Kidney (tissue), 14 donors: Measurements from ENCODE around the gene APC2. TPM values are rescaled to one million over a fixed set of nuclear protein-coding genes. Genes with fewer than 3 reads are reported as not detected.

Experiments used
- DNase-seq, 5 donors: peaks; one replicate each; pipeline ENCODE4 v3.0.0-alpha.2; 2013 to 2020
- FAIRE-seq: peaks from 2 replicates; lab custom pipeline; 2012; peaks lifted over from hg19 to GRCh38; lab: Jason Lieb, UNC
- H3K27ac ChIP-seq, 2 donors: one replicate each; pipeline ENCODE4 v1.7.0; 2013; ENCODE audit warnings: low read depth in 2 of 2, low read length in 2 of 2, inconsistent platforms in 1 of 2
- H3K27me3 ChIP-seq: one replicate; pipeline ENCODE4 v1.7.1; 2013; ENCODE audit warnings: low read length, inconsistent platforms; ENCODE audit not compliant: control insufficient read depth, insufficient read depth
- H3K36me3 ChIP-seq, 3 donors: one replicate each; pipeline versions ENCODE4 v1.7.0 to v1.7.1; 2013; ENCODE audit warnings: low read length in 3 of 3, control low read depth in 1 of 3, inconsistent platforms in 1 of 3; ENCODE audit not compliant: insufficient read depth in 3 of 3, control insufficient read depth in 2 of 3
- H3K4me1 ChIP-seq, 3 donors: one replicate each; pipeline versions ENCODE4 v1.7.0 to v1.7.1; 2013; ENCODE audit warnings: low read length in 3 of 3, inconsistent platforms in 1 of 3, low read depth in 1 of 3; ENCODE audit not compliant: control insufficient read depth in 2 of 3, insufficient read depth in 2 of 3
- H3K4me3 ChIP-seq, 3 donors: one replicate each; pipeline versions ENCODE4 v1.7.0 to v1.8.1; 2013; ENCODE audit warnings: low read length in 3 of 3, control low read depth in 1 of 3, inconsistent platforms in 1 of 3
- H3K9ac ChIP-seq, 3 donors: one replicate each; pipeline versions ENCODE4 v1.7.0 to v1.7.1; 2013; ENCODE audit warnings: low read length in 3 of 3, control low read depth in 1 of 3, inconsistent platforms in 1 of 3
- H3K9me3 ChIP-seq, 3 donors: one replicate each; pipeline versions ENCODE4 v1.7.0 to v1.7.1; 2013; ENCODE audit warnings: low read length in 3 of 3, control low read depth in 1 of 3, inconsistent platforms in 1 of 3; ENCODE audit not compliant: control insufficient read depth in 2 of 3, insufficient read depth in 1 of 3
- intact Hi-C: fragments of 100-400 bp; cut with DNase I; formaldehyde crosslinking; loops from one replicate; pipeline ENCODE4 v1.11.1; 2022
- polyA plus RNA-seq: library from polyadenylated mRNA; stranded (reverse); fragments of 350-450 nt; fragmentation: Illumina TruSeq; extraction: RNeasy Lipid Tissue Mini Kit (QIAGEN cat#74804); gene quantifications from one replicate; pipeline ENCODE4 v1.2.3, GENCODE V29; 2014; ENCODE audit warnings: low read depth, low replicate concordance; ENCODE audit not compliant: insufficient read depth
- total RNA-seq: library from RNA; stranded (reverse); fragmentation: NEBNext Ultra II Directional; extraction: Animal tissue kit (Norgen Biotek cat#: 25700); gene quantifications from one replicate; pipeline ENCODE4 v1.2.1, GENCODE V29; 2021
- TF ChIP-seq, protein P1 (sequence below): IDR thresholded peaks from 3 replicates; pipeline ENCODE4 v1.5.1; 2012; ENCODE audit warnings: mild to moderate bottlenecking, moderate library complexity, borderline replicate concordance; ENCODE audit not compliant: insufficient read depth; ENCODE audit errors: extremely low read depth
- donor health status: control.
- donor health status: control.
- donor health status: control.
- donor health status: control.
- donor health status: control.
- donor health status: DM: yes; HTN: yes; CAD: no.
- donor health status: Normal renal cell carcinoma (clear cell type).

APC2 gene
- total and polyA plus RNA-seq, 2 donors from 2014 or later = 0.25 TPM; not detected in 1

DNA sequence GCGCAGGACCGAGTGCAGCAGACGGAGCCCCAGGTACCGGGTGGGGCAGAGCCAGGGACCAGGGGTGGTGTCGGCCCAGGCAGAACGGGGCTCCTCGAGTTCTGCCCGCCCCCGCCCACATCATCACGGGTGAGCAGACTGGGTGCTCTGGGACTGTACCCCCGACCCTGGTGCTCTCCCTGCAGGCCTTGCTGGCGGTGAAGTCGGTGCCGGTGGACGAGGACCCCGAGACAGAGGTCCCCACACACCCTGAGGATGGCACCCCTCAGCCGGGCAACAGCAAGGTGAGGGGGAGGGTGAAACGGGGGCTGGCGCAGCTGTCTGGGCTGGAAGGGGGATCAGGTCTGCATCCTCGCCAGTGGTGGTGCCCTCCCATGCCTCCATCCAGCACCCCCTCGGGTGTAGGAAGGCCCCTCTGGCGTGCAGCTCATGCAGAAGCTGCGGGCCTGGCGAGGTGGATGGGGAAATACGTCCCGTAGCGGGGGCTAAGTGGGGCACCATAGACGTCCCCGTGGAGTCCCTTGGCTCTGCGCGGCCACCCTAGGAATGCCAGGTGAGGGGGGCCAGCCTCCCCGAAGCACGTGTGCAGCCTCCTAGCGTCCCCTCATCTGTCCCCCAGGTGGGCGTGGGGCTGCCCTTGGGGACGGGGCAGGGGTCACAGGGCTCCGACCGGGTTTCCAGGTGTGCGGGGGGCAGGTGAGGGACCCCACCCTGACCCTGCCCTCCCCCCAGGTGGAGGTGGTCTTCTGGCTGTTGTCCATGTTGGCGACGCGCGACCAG lies 6.4 kb downstream of the APC2 start:
- H3K27me3 ChIP-seq = peaks cover 15% of the 10 kb centered on the region
- intact Hi-C loops = no loop called here
- no peak overlapping the region for H3K27ac ChIP-seq
- TF ChIP-seq, protein P1, sequence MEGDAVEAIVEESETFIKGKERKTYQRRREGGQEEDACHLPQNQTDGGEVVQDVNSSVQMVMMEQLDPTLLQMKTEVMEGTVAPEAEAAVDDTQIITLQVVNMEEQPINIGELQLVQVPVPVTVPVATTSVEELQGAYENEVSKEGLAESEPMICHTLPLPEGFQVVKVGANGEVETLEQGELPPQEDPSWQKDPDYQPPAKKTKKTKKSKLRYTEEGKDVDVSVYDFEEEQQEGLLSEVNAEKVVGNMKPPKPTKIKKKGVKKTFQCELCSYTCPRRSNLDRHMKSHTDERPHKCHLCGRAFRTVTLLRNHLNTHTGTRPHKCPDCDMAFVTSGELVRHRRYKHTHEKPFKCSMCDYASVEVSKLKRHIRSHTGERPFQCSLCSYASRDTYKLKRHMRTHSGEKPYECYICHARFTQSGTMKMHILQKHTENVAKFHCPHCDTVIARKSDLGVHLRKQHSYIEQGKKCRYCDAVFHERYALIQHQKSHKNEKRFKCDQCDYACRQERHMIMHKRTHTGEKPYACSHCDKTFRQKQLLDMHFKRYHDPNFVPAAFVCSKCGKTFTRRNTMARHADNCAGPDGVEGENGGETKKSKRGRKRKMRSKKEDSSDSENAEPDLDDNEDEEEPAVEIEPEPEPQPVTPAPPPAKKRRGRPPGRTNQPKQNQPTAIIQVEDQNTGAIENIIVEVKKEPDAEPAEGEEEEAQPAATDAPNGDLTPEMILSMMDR = no peak
- H3K9ac ChIP-seq = no peak overlapping the region
- DNase-seq (peak in 1 of 5 donors; percentile 52), FAIRE-seq (no peak)
- no peaks in the 10 kb centered on the region for H3K9me3 ChIP-seq
- no peak overlapping the region for H3K4me3 ChIP-seq
- H3K36me3 ChIP-seq = no peaks in the 10 kb centered on the region
- H3K4me1 ChIP-seq = no peaks in the 10 kb centered on the region

DNA sequence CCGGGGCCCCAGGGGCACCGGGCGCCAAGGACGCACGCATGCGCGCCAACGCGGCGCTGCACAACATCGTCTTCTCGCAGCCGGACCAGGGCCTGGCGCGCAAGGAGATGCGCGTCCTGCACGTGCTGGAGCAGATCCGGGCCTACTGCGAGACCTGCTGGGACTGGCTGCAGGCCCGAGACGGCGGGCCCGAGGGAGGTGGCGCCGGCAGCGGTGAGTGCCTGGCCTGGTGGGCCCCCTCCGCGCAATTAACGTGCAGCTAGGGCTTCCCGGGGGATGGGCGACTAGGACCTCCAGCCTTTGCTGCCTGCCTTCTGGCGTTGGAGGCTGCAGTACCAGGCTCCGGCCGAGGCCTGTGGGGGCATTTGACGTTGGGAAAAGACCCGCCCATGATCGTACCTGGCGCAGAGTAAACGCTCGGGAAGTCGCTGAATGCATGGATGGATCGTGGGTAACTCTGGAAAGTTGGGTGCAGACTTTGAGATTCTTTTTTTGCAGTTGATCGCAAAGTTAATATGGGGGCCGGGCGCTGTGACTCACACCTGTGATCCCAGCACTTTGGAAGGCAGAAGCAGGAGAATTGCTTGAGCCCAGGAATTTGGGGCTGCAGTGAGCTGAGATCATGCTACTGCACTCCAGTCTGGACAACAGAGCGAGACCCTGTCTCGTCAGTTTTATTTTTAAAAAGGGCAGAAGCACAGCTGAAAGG lies 7.3 kb downstream of the APC2 start:
- Histone ChIP-seq H3K4me1 (no peaks in the 10 kb centered on the region), H3K9me3 (no peaks in the 10 kb centered on the region), H3K9ac (no peak overlapping the region), H3K4me3 (no peak overlapping the region), H3K27me3 (peaks cover 14% of the 10 kb centered on the region), H3K27ac (no peak overlapping the region), H3K36me3 (no peaks in the 10 kb centered on the region)
- FAIRE-seq (no peak), DNase-seq (peak in 1 of 5 donors; percentile 48)
- intact Hi-C loops = no loop called here
- TF ChIP-seq, protein P1 = no peak

DNA sequence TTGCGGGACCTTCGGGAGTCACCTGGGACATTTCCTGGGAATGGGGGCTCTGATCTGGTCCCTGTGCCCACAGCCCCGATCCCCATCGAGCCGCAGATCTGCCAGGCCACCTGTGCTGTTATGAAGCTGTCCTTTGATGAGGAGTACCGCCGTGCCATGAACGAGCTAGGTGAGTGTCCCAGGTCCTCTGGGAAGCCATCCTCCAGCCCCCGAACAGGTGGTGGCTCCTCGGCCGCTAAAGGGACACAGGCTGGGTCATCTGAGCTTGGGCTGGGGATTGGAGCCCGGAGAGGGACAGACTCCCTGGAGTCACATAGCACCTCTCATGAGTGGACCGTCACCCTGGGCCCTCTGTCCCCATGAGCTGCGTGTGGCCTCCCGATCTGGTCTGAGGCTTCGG lies 8.0 kb downstream of the APC2 start:
- H3K36me3 ChIP-seq = no peaks in the 10 kb centered on the region
- no peak overlapping the region for H3K4me3 ChIP-seq
- no peak overlapping the region for H3K9ac ChIP-seq
- DNase-seq (no peak), FAIRE-seq (no peak)
- TF ChIP-seq, protein P1 = no peak
- peaks cover 10% of the 10 kb centered on the region for H3K27me3 ChIP-seq
- no peak overlapping the region for H3K27ac ChIP-seq
- no peaks in the 10 kb centered on the region for H3K4me1 ChIP-seq
- intact Hi-C loops = no loop called here
- H3K9me3 ChIP-seq = no peaks in the 10 kb centered on the region
